Sigmoid colon (tissue), 7 donors: Measurements from ENCODE around the gene ELAVL2. TPM values are rescaled to one million over a fixed set of nuclear protein-coding genes. Genes with fewer than 3 reads are reported as not detected.

Experiments
- DNase-seq: peaks from one replicate; pipeline ENCODE4 v3.0.0-alpha.2; 2019
- H3K27ac ChIP-seq, 4 donors: fragments of 200-600 bp; sonication (generic); one replicate each; pipeline ENCODE4 v1.5.1; 2016 to 2019; ENCODE audit warnings: mild to moderate bottlenecking in 1 of 4
- H3K27me3 ChIP-seq, 3 donors: fragments of 200-600 bp; sonication (generic); one replicate each; pipeline ENCODE4 v1.5.1; 2019; ENCODE audit warnings: mild to moderate bottlenecking in 1 of 3
- H3K36me3 ChIP-seq, 4 donors: fragments of 200-600 bp; sonication (generic); one replicate each; pipeline ENCODE4 v1.5.1; 2016 to 2019
- H3K4me1 ChIP-seq, 4 donors: fragments of 200-600 bp; sonication (generic); one replicate each; pipeline ENCODE4 v1.5.1; 2017 to 2019
- H3K4me3 ChIP-seq, 4 donors: fragments of 200-600 bp; sonication (generic); one replicate each; pipeline ENCODE4 v1.5.1; 2017 to 2019; ENCODE audit warnings: mild to moderate bottlenecking in 2 of 4, moderate library complexity in 1 of 4
- H3K9me3 ChIP-seq, 4 donors: fragments of 200-600 bp in 3 of 4; sonication (generic) in 3 of 4; one replicate each; pipeline versions ENCODE4 v1.5.1 to v1.6.1; 2013 to 2019
- EP300 ChIP-seq, 4 donors: sonication (generic); formaldehyde crosslinking; IDR thresholded peaks; one replicate each; pipeline ENCODE4 v1.6.1; 2017; ENCODE audit warnings: antibody characterized with exemption in 4 of 4
- POLR2A ChIP-seq, 2 donors: fragments of 450-650 bp; IDR thresholded peaks; one replicate each; pipeline ENCODE4 v1.6.1; 2016; ENCODE audit warnings: antibody characterized with exemption in 2 of 2, mild to moderate bottlenecking in 2 of 2, moderate library complexity in 2 of 2
- POLR2AphosphoS5 ChIP-seq, 4 donors: sonication (generic); formaldehyde crosslinking; IDR thresholded peaks; one replicate each; pipeline ENCODE4 v1.6.1; 2017; ENCODE audit warnings: antibody characterized with exemption in 4 of 4
- WGBS, 2 donors: extraction: QIAGEN DNeasy Blood & Tissue Kit; methylation state at CpG; one replicate each; pipeline ENCODE4 v1.1.7; 2013; 5-methylcytosine and 5-hydroxymethylcytosine counted together
- intact Hi-C: fragments of 100-400 bp; cut with DNase I; formaldehyde crosslinking; loops from one replicate; pipeline ENCODE4 v1.15.1; 2023
- polyA plus RNA-seq, 3 donors: library from polyadenylated mRNA; stranded (reverse); fragments of 200-250 nt; gene quantifications; one replicate each; pipeline ENCODE4 v1.2.3, GENCODE V29; 2013
- total RNA-seq, 4 donors: library from RNA; depleted of rRNA; stranded (reverse); fragments of >200 nt; gene quantifications; one replicate each; pipeline ENCODE4 v1.1.0, GENCODE V29; 2016
- TF ChIP-seq, protein P1 (sequence below), 4 experiments: fragments of 450-650 bp in 3 of 4; fragments of 200-600 bp in 1 of 4; IDR thresholded peaks; one replicate each; pipeline ENCODE4 v1.5.1; 2016 to 2019; ENCODE audit warnings: antibody characterized with exemption in 4 of 4, mild to moderate bottlenecking in 3 of 4, moderate library complexity in 2 of 4
- donor health status: healthy with polysubstance abuse.
- donor health status: Bipolar disorder and iron deficiency.
- donor health status: healthy.

Gene ELAVL2
- total RNA-seq (under 1 TPM in 2 of 4 donors, not detected in 2; 0.16 to 0.36 TPM), polyA plus RNA-seq (under 1 TPM in 1 of 3 donors, not detected in 2; 0.22 TPM)

DNA sequence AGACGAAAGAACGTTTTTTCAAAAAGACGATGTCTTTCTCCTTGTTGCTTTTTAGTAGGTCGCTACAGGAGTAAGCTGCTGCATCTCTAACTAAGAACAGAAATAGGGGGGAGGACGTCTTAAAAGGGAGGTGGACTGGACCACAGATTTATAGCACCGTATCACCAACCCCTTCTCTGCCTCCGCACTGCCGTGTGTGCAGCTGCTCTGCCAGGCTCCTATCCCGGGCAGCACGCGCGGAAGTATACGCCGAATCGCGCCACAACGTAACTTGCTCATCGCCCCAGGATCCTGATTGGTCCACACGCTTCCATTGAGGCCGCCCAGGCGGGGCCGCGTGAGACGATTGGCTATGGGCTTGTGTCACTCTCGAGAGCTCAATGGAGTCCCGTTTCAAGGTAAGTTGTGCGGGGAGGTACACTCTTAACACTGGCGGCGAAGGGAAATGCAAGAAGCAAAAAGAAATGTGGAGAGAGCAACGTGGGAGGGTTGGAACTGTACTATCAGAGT, at the start of gene ELAVL2:
Gene ELAVL2, minus strand, starts transcription at position 121 of the 510 bp plus-strand sequence. CDS start 64,006 bp downstream, outside the sequence.
- no peaks in the 10 kb centered on the region for H3K9me3 ChIP-seq
- H3K4me3 ChIP-seq, result peak within 1 kb of the TSS; percentile 9 to 38 (median 26)
- 2 to 4% methylated on average over 30 of the region's 30 CpGs for WGBS, 2 donors
- no peak for TF ChIP-seq POLR2A (IDR thresholded peaks at IDR 0.05)
- no peak for TF ChIP-seq EP300 (IDR thresholded peaks at IDR 0.05)
- no peak for TF ChIP-seq POLR2AphosphoS5 (IDR thresholded peaks at IDR 0.05)
- TF ChIP-seq, protein P1, sequence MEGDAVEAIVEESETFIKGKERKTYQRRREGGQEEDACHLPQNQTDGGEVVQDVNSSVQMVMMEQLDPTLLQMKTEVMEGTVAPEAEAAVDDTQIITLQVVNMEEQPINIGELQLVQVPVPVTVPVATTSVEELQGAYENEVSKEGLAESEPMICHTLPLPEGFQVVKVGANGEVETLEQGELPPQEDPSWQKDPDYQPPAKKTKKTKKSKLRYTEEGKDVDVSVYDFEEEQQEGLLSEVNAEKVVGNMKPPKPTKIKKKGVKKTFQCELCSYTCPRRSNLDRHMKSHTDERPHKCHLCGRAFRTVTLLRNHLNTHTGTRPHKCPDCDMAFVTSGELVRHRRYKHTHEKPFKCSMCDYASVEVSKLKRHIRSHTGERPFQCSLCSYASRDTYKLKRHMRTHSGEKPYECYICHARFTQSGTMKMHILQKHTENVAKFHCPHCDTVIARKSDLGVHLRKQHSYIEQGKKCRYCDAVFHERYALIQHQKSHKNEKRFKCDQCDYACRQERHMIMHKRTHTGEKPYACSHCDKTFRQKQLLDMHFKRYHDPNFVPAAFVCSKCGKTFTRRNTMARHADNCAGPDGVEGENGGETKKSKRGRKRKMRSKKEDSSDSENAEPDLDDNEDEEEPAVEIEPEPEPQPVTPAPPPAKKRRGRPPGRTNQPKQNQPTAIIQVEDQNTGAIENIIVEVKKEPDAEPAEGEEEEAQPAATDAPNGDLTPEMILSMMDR (IDR thresholded peaks at IDR 0.05), result no peak
- peaks cover 35 to 99% (median 72%) of the 10 kb centered on the region in 3 donors for H3K27me3 ChIP-seq
- H3K4me1 ChIP-seq, result peaks cover 0 to 31% (median 29%) of the 10 kb centered on the region in 4 donors
- H3K36me3 ChIP-seq, result no peaks in the 10 kb centered on the region
- intact Hi-C loops, result no loop called here
- DNase-seq, result peak; percentile 85
- H3K27ac ChIP-seq, result no peak within 1 kb of the TSS

DNA sequence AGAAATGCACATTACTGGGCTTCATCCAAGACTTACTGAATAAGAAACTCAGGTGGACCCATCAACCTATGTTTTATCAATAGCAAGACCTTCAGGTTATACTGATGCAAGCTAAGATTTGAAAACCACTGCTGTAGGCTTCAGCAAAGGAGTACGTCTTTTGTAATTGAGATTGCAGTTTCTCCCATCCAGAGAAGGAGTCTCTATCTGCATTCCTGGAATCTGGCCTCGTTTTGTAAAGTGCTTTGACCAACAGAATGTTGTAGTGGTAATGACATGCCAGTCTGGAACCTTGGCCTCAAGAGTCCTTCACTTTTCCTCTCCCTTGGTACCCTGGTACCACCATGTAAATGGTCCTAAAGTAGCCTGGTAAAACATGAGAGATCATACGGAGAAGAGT, 32.2 kb upstream of the ELAVL2 start:
- TF ChIP-seq POLR2AphosphoS5 (IDR thresholded peaks at IDR 0.05), result no peak
- no peak for TF ChIP-seq EP300 (IDR thresholded peaks at IDR 0.05)
- TF ChIP-seq, protein P1 (IDR thresholded peaks at IDR 0.05), result no peak
- intact Hi-C loops, result no loop called here
- no peak overlapping the region for H3K4me3 ChIP-seq
- H3K27ac ChIP-seq, result no peak overlapping the region
- 70 to 74% methylated on average over 3 of the region's 3 CpGs for WGBS, 2 donors
- H3K36me3 ChIP-seq, result no peaks in the 10 kb centered on the region
- H3K27me3 ChIP-seq, result no peaks in the 10 kb centered on the region
- no peaks in the 10 kb centered on the region for H3K9me3 ChIP-seq
- no peaks in the 10 kb centered on the region for H3K4me1 ChIP-seq
- no peak for DNase-seq

DNA sequence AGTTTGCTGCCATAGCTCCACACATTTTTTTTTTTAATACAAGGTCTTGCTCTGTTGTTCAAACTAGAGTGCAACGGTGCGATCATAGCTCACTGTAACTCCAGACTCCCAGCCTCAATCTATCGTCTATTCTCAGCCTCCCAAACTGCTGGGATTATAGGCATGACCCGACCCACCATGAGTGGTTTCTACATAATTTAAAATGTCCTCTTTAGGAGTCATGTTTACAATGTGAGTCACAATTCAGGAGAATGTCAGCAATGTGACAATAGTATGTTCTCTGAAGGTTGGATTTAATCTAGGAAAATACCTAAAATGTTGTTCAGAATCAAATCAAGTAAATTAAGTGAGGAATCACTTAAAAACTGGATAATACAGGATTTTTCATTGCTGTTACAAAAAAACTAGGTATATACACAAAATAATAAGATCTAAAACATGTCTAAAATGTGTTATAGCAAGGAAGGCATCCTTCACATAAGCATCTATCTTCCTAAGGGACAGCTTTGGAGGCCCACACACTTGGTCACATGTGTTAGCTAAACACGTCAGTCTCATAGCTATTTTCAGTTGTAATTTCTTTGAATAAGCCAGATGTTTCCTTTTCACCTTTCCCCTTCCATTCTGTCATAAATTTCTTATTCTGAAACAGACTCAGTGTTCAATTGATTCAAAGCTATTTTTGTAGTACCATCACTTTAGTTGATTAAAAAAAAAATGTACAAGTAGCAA, 30.0 kb upstream of the ELAVL2 start:
- WGBS, 2 donors, result 75 to 77% methylated on average over 5 of the region's 5 CpGs
- DNase-seq, result no peak
- Histone ChIP-seq H3K4me1 (peaks cover 0 to 6% (median 5%) of the 10 kb centered on the region in 4 donors), H3K27me3 (peaks cover 0 to 18% (median 15%) of the 10 kb centered on the region in 3 donors), H3K36me3 (no peaks in the 10 kb centered on the region), H3K27ac (no peak overlapping the region), H3K9me3 (no peaks in the 10 kb centered on the region), H3K4me3 (no peak overlapping the region)
- intact Hi-C loops, result no loop called here
- TF ChIP-seq EP300 (IDR thresholded peaks at IDR 0.05) (no peak), POLR2AphosphoS5 (IDR thresholded peaks at IDR 0.05) (no peak), POLR2A (IDR thresholded peaks at IDR 0.05) (no peak)

DNA sequence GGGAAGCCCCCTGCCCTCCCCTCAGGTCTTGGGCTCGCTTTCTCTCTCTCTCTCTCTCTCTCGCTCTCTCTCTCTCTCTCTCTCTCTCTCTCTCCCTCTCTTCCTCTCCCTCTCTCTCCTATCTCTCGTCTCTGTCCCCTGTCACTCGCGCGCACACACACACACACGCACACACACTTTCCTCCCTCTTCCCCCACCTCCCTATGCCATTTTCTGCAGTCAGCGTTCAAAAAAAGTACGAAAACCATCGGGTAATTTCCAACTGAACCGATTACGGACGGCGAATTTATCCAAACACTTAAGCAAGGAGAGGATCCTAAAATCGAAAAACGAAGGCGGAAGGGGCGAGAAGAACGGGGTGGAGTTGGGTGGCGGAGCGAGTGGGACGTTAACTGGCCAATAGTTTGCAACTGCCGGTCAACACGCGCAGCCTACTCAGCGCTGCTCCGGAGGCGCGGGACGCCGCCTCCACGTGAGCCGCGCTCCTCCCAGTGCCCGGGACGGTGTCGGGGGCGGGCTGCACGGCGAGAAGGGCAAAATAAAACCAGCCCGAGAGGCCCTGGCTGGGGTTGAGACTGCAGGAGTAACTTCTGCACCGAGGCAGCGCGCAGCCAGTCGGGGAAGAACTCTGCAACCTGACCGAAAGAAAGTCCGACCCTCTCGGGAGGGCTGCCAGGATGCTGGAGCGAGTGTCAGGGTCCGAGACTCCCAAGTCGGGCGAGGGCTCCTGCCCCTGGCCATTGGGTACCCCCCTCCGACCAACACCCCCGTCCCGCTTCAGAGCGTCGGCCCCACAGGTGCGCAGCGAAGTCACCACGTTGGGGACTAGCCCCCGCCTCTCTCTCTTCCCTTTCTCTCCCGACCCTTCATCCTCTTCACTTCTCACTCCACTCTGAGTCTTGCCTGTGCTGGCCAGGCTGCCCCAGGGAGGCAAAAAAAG, 24.9 kb upstream of the ELAVL2 start:
- Histone ChIP-seq H3K36me3 (no peaks in the 10 kb centered on the region), H3K4me1 (peaks cover 0 to 20% (median 19%) of the 10 kb centered on the region in 4 donors), H3K27me3 (peaks cover 0 to 61% (median 36%) of the 10 kb centered on the region in 3 donors), H3K27ac (no peak overlapping the region), H3K4me3 (peak overlapping the region; percentile 6 to 50 (median 32)), H3K9me3 (no peaks in the 10 kb centered on the region)
- intact Hi-C loops, result no loop called here
- no peak for DNase-seq
- WGBS, 2 donors, result 3 to 7% methylated on average over 60 to 61 of the region's 62 CpGs
- TF ChIP-seq EP300 (IDR thresholded peaks at IDR 0.05) (no peak), POLR2A (IDR thresholded peaks at IDR 0.05) (no peak), POLR2AphosphoS5 (IDR thresholded peaks at IDR 0.05) (no peak)
- TF ChIP-seq, protein P1 (IDR thresholded peaks at IDR 0.05), result no peak
